Neuronal stem cell (in vitro differentiated cells): ENCODE measurements around the gene EPC2.

Experiments used
- DNase-seq: peaks from one replicate; pipeline ENCODE4 v3.0.0-alpha.2; 2013; ENCODE audit warnings: low spot score
- H2AFZ ChIP-seq: one replicate; pipeline ENCODE4 v1.6.1; 2013; ENCODE audit warnings: mild to moderate bottlenecking, low read length, inconsistent platforms
- H2AK5ac ChIP-seq: 2 replicates; pipeline ENCODE4 v1.6.1; 2013; ENCODE audit warnings: low read depth, mild to moderate bottlenecking, inconsistent platforms, low read length, moderate library complexity, mixed read lengths
- H2BK120ac ChIP-seq: 2 replicates; pipeline ENCODE4 v1.6.1; 2013; ENCODE audit warnings: low read depth, mild to moderate bottlenecking, inconsistent platforms, low read length, moderate library complexity, mixed read lengths
- H2BK12ac ChIP-seq: one replicate; pipeline ENCODE4 v1.6.1; 2013; ENCODE audit warnings: low read length, inconsistent platforms
- H2BK15ac ChIP-seq: 2 replicates; pipeline ENCODE4 v1.6.1; 2013; ENCODE audit warnings: mild to moderate bottlenecking, low read length, inconsistent platforms, mixed read lengths
- H2BK5ac ChIP-seq: one replicate; pipeline ENCODE4 v1.6.1; 2013; ENCODE audit warnings: inconsistent platforms, mild to moderate bottlenecking, low read length, moderate library complexity
- H3K14ac ChIP-seq: one replicate; pipeline ENCODE4 v1.6.1; 2013; ENCODE audit warnings: low read length, inconsistent platforms
- H3K18ac ChIP-seq: 2 replicates; pipeline ENCODE4 v1.6.1; 2013; ENCODE audit warnings: low read length, inconsistent platforms
- H3K23ac ChIP-seq: 2 replicates; pipeline ENCODE4 v1.6.1; 2013; ENCODE audit warnings: low read depth, mild to moderate bottlenecking, mixed read lengths, low read length, inconsistent platforms; ENCODE audit not compliant: poor library complexity
- H3K27ac ChIP-seq: replicated peaks from 3 replicates; pipeline ENCODE4 v1.5.1; 2013; ENCODE audit warnings: low read length, inconsistent platforms
- H3K27me3 ChIP-seq, 3 experiments: 2 replicates each; pipeline ENCODE4 v1.6.1; 2013; ENCODE audit warnings: low read length in 3 of 3, mild to moderate bottlenecking in 2 of 3, inconsistent platforms in 1 of 3, low read depth in 1 of 3, mixed read lengths in 1 of 3, moderate library complexity in 1 of 3; ENCODE audit not compliant: control insufficient read depth in 3 of 3, insufficient read depth in 3 of 3
- H3K36me3 ChIP-seq, 2 donors: replicated peaks in 1 of 2; 2 replicates each; pipeline ENCODE4 v1.6.1; 2013; ENCODE audit warnings: low read length in 2 of 2; ENCODE audit not compliant: control insufficient read depth in 2 of 2, insufficient read depth in 2 of 2
- H3K4ac ChIP-seq: 2 replicates; pipeline ENCODE4 v1.6.1; 2013; ENCODE audit warnings: inconsistent platforms, mild to moderate bottlenecking, low read length, moderate library complexity
- H3K4me1 ChIP-seq, 2 donors: 1 replicate in 1 of 2; 2 replicates in 1 of 2; pipeline ENCODE4 v1.6.1; 2013; ENCODE audit warnings: low read length in 2 of 2, low read depth in 1 of 2; ENCODE audit not compliant: control insufficient read depth in 2 of 2, insufficient read depth in 1 of 2
- H3K4me2 ChIP-seq: one replicate; pipeline ENCODE4 v1.6.1; 2013; ENCODE audit warnings: mild to moderate bottlenecking, low read length, inconsistent platforms; ENCODE audit not compliant: insufficient read depth, poor library complexity, severe bottlenecking
- H3K4me3 ChIP-seq, 2 donors: 2 replicates each; pipeline ENCODE4 v1.5.1; 2013; ENCODE audit warnings: low read length in 2 of 2, mild to moderate bottlenecking in 2 of 2, inconsistent platforms in 1 of 2, moderate library complexity in 1 of 2
- H3K79me1 ChIP-seq: one replicate; pipeline ENCODE4 v1.6.1; 2013; ENCODE audit warnings: low read depth, mild to moderate bottlenecking, inconsistent platforms, low read length, moderate library complexity
- H3K9ac ChIP-seq: one replicate; pipeline ENCODE4 v1.6.1; 2013; ENCODE audit warnings: mild to moderate bottlenecking, low read depth, low read length, inconsistent platforms; ENCODE audit not compliant: poor library complexity
- H3K9me3 ChIP-seq, 2 donors: replicated peaks in 1 of 2; 2 replicates each; pipeline versions ENCODE3 to v1.6.1; 2013; ENCODE audit warnings: low read length in 2 of 2, mild to moderate bottlenecking in 2 of 2, inconsistent platforms in 1 of 2, low read depth in 1 of 2, mixed read lengths in 1 of 2, moderate library complexity in 1 of 2; ENCODE audit not compliant: control insufficient read depth in 2 of 2, insufficient read depth in 1 of 2
- H4K8ac ChIP-seq: one replicate; pipeline ENCODE4 v1.6.1; 2013; ENCODE audit warnings: low read depth, mild to moderate bottlenecking, inconsistent platforms, low read length, moderate library complexity
- H4K91ac ChIP-seq: one replicate; pipeline ENCODE4 v1.6.1; 2013; ENCODE audit warnings: low read length, low read depth, mild to moderate bottlenecking, inconsistent platforms; ENCODE audit not compliant: poor library complexity
- WGBS, 2 donors: extraction: QIAGEN DNeasy Blood & Tissue Kit; methylation state at CpG; one replicate each; pipeline ENCODE4 v1.1.7; 2013; ENCODE audit warnings: missing lambda C conversion rate in 2 of 2, mixed read lengths in 1 of 2; ENCODE audit not compliant: insufficient read length in 2 of 2, insufficient replicate concordance in 1 of 2; ENCODE audit errors: extremely low coverage in 2 of 2; 5-methylcytosine and 5-hydroxymethylcytosine counted together

Gene EPC2

DNA sequence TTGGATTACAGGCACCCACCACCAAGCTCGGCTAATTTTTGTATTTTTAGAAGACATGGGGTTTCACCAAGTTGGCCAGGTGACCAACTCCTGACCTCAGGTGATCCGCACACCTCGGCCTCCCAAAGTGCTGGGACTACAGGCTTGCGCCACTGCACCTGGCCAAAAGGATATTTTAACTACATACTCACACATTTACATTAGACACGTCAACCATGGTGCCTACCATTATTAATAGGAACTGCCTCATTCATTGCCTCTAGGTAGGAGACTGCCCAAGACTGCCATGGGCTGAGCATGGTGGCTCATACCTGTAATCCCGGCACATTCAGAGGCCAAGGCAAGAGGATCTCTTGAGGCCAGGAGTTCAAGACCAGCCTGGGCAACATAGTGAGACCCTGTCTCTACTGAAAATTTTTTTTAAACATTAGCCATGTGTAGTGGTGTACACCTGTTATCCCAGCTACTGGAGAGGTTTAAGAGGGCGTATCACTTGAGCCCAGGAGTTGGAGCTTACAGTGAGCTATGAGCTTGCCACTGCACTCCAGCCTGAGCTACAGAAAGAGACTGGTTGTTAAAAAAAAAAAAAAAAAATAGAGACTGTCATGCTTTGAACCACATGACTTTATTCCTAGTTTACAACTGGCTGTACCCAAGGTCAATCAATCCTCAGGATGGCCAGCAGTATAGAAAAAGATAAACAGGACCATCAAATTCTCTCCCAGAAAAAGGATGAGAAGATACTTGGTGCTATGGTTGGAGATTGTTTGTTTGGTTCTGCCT lies 31.1 kb upstream of the EPC2 start:
- no peak overlapping the region for H2BK120ac ChIP-seq
- no CpG with 5 or more reads among the region's 7 CpGs for WGBS, 2 donors
- no peak overlapping the region for H4K8ac ChIP-seq
- no peaks in the 10 kb centered on the region for H3K27me3 ChIP-seq
- no peak overlapping the region for H2BK5ac ChIP-seq
- H3K9me3 ChIP-seq: no peaks in the 10 kb centered on the region
- no peak overlapping the region for H2BK12ac ChIP-seq
- DNase-seq: no peak
- no peak overlapping the region for H3K23ac ChIP-seq
- no peak overlapping the region for H3K4me2 ChIP-seq
- no peak overlapping the region for H3K27ac ChIP-seq
- H2AK5ac ChIP-seq: no peak overlapping the region
- H3K4me3 ChIP-seq: no peak overlapping the region
- H3K36me3 ChIP-seq: no peaks in the 10 kb centered on the region
- H2AFZ ChIP-seq: peak overlapping the region; percentile 31
- no peak overlapping the region for H3K4ac ChIP-seq
- H4K91ac ChIP-seq: no peak overlapping the region
- H3K4me1 ChIP-seq: peaks cover 16 to 31% of the 10 kb centered on the region in 2 donors
- H2BK15ac ChIP-seq: no peak overlapping the region
- H3K18ac ChIP-seq: no peak overlapping the region
- peak overlapping the region; percentile 10 for H3K9ac ChIP-seq
- H3K14ac ChIP-seq: no peak overlapping the region
- H3K79me1 ChIP-seq: no peaks in the 10 kb centered on the region

DNA sequence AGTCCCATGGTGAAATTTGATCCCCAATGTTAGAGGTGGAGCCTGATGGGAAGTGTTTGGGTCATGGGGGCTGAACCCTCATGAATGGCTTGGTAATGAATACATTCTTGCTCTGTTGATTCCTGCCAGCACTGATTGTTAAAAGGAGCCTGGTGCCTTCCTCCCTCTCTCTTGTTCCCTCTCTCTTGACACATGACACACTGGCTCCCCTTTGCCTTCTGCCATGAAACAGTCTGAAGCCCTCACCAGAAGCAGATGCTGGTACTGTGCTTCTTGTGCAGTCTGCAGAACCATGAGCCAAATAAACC lies 30.6 kb upstream of the EPC2 start:
- H3K4me3 ChIP-seq: no peak overlapping the region

DNA sequence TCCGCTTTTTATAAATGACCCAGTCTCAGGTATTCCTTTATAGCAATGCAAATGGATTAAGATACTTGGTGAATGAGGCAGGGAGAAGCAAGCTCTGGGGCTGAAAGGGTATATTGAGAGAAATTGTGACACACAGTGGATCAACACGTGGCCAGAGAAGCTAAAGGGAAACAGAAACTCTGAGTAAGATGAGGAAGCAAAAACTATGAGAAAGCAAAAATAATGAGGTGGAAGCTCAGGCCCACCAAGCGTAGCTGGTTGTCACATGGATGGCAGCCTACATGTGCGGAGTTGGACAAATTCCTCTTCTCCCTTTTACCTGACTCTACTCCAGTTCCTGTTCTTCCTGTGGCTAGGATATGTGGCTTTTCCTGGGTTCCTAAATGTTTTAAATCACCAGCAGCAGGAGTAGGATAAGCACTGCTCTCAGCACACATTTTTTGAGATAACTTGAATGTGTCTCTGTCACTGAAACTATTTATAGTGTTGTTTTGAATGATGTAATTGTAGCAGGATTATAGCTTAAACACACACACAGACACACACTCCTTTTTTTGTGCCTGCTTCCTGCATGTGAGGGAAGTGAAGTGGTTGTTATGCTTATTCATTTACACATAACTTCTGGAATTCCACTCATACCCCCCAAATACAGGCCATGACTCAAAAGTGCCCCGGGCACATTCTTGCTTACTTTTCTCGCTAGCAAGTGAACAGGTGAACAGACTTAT lies 30.1 kb upstream of the EPC2 start:
- H3K79me1 ChIP-seq: no peaks in the 10 kb centered on the region
- H3K9ac ChIP-seq: no peak overlapping the region
- H4K91ac ChIP-seq: no peak overlapping the region
- no peak overlapping the region for H2BK5ac ChIP-seq
- H3K27ac ChIP-seq: no peak overlapping the region
- no peaks in the 10 kb centered on the region for H3K9me3 ChIP-seq
- no peak overlapping the region for H2BK12ac ChIP-seq
- peak overlapping the region; percentile 83 for H2AFZ ChIP-seq
- no peak overlapping the region for H4K8ac ChIP-seq
- H3K14ac ChIP-seq: no peak overlapping the region
- no peak overlapping the region for H3K4ac ChIP-seq
- H2BK120ac ChIP-seq: no peak overlapping the region
- no peaks in the 10 kb centered on the region for H3K36me3 ChIP-seq
- H2BK15ac ChIP-seq: no peak overlapping the region
- no peak for DNase-seq
- H3K4me2 ChIP-seq: no peak overlapping the region
- H2AK5ac ChIP-seq: no peak overlapping the region
- peaks cover 12 to 31% of the 10 kb centered on the region in 2 donors for H3K4me1 ChIP-seq
- WGBS, 2 donors: no CpG with 5 or more reads among the region's 6 CpGs
- no peak overlapping the region for H3K23ac ChIP-seq
- no peak overlapping the region for H3K18ac ChIP-seq
- no peaks in the 10 kb centered on the region for H3K27me3 ChIP-seq
- no peak overlapping the region for H3K4me3 ChIP-seq

More for the DNA sequence above, 30.6 kb upstream of the EPC2 start:
- no peak overlapping the region for H3K4me2 ChIP-seq
- H3K14ac ChIP-seq: no peak overlapping the region
- H3K36me3 ChIP-seq: no peaks in the 10 kb centered on the region
- H3K4ac ChIP-seq: no peak overlapping the region
- H3K27ac ChIP-seq: no peak overlapping the region
- no peak overlapping the region for H4K8ac ChIP-seq
- no peaks in the 10 kb centered on the region for H3K27me3 ChIP-seq
- no peak overlapping the region for H3K18ac ChIP-seq
- peaks cover 16 to 31% of the 10 kb centered on the region in 2 donors for H3K4me1 ChIP-seq
- H2BK120ac ChIP-seq: no peak overlapping the region
- no peak overlapping the region for H2AK5ac ChIP-seq
- H3K79me1 ChIP-seq: no peaks in the 10 kb centered on the region
- no peak overlapping the region for H4K91ac ChIP-seq
- H3K9me3 ChIP-seq: no peaks in the 10 kb centered on the region
- H2AFZ ChIP-seq: peak overlapping the region; percentile 31
- H3K9ac ChIP-seq: no peak overlapping the region
- peak; percentile 54 for DNase-seq
- H2BK5ac ChIP-seq: no peak overlapping the region
- H2BK12ac ChIP-seq: no peak overlapping the region
- no peak overlapping the region for H3K23ac ChIP-seq
- no peak overlapping the region for H2BK15ac ChIP-seq

- no peak for DNase-seq
- H3K36me3 ChIP-seq: no peaks in the 10 kb centered on the region
- peaks cover 12 to 31% of the 10 kb centered on the region in 2 donors for H3K4me1 ChIP-seq
- H3K4me3 ChIP-seq: no peak overlapping the region
- no peak overlapping the region for H4K8ac ChIP-seq
- no CpG with 5 or more reads among the region's 3 CpGs for WGBS, 2 donors
- H3K4me2 ChIP-seq: no peak overlapping the region
- H2BK5ac ChIP-seq: no peak overlapping the region
- no peaks in the 10 kb centered on the region for H3K79me1 ChIP-seq
- H3K27ac ChIP-seq: no peak overlapping the region
- H4K91ac ChIP-seq: no peak overlapping the region
- H3K9me3 ChIP-seq: no peaks in the 10 kb centered on the region
- no peak overlapping the region for H2BK12ac ChIP-seq
- no peak overlapping the region for H3K9ac ChIP-seq
- no peak overlapping the region for H3K14ac ChIP-seq
- H3K4ac ChIP-seq: no peak overlapping the region
- no peak overlapping the region for H3K23ac ChIP-seq
- peak overlapping the region; percentile 83 for H2AFZ ChIP-seq
- no peak overlapping the region for H2AK5ac ChIP-seq
- H2BK15ac ChIP-seq: no peak overlapping the region
- H3K18ac ChIP-seq: no peak overlapping the region
- H3K27me3 ChIP-seq: no peaks in the 10 kb centered on the region
- no peak overlapping the region for H2BK120ac ChIP-seq
Observed at GRCh38 chr2:148615381-148615841, 29.1 kb upstream of the EPC2 start.
